Endothelial cell of umbilical vein (primary cell): ENCODE data around the gene FARP1. TPM values are rescaled to one million over a fixed set of nuclear protein-coding genes. Genes with fewer than 3 reads are reported as not detected.
"Not testable (repeated sequence)": the region's sequence is repeated elsewhere in the genome, so short reads cannot be mapped to it uniquely, and the experiment has no call there.

Experiments used
- BruUV-seq: library from RNA; stranded (reverse); fragments of 400-500 nt; replicated peaks from 2 replicates; lab custom pipeline; 2021; lab: Mats Ljungman, UMichigan
- CTCF ChIA-PET: fragments of 300-600, 350-600 bp; sonication (Branson Sonifier 250); formaldehyde crosslinking; loops from one replicate; lab custom pipeline; 2021; ENCODE audit warnings: antibody characterized with exemption, inconsistent platforms; lab: Charles Lee
- POLR2A ChIA-PET: fragments of 300-600, 350-600 bp; sonication (Branson Sonifier 250); formaldehyde crosslinking; loops from one replicate; lab custom pipeline; 2021; ENCODE audit warnings: antibody characterized with exemption, inconsistent platforms; lab: Charles Lee
- DNase-seq: peaks from one replicate; pipeline ENCODE4 v3.0.0-alpha.2; 2011; ENCODE audit warnings: low read depth, low spot score
- FAIRE-seq: peaks from 2 replicates; lab custom pipeline; 2011; peaks lifted over from hg19 to GRCh38; lab: Jason Lieb, UNC
- H2AFZ ChIP-seq: 2 replicates; pipeline ENCODE4 v1.6.0; 2012; ENCODE audit warnings: low read depth, low read length, control low read depth, inconsistent platforms
- H3K27ac ChIP-seq: 2 replicates; pipeline ENCODE4 v1.5.1; 2011; ENCODE audit warnings: low read depth, mild to moderate bottlenecking, control low read depth, low read length, moderate library complexity; ENCODE audit not compliant: insufficient read depth
- H3K27me3 ChIP-seq, 2 experiments: 2 replicates each; pipeline versions ENCODE4 v1.6.0 to v1.6.1; 2011; ENCODE audit warnings: low read length in 2 of 2, mixed read lengths in 1 of 2; ENCODE audit not compliant: control insufficient read depth in 2 of 2, insufficient read depth in 2 of 2
- H3K36me3 ChIP-seq, 2 experiments: 2 replicates in 1 of 2; 3 replicates in 1 of 2; pipeline ENCODE4 v1.5.1; 2011; ENCODE audit warnings: low read length in 2 of 2, mild to moderate bottlenecking in 1 of 2, moderate library complexity in 1 of 2; ENCODE audit not compliant: control insufficient read depth in 2 of 2, insufficient read depth in 2 of 2; ENCODE audit errors: extremely low read depth in 1 of 2
- H3K4me1 ChIP-seq: 3 replicates; pipeline ENCODE4 v1.5.1; 2011; ENCODE audit warnings: mild to moderate bottlenecking, low read length; ENCODE audit not compliant: control insufficient read depth, insufficient read depth; ENCODE audit errors: extremely low read depth
- H3K4me2 ChIP-seq: 2 replicates; pipeline ENCODE4 v1.6.1; 2011; ENCODE audit warnings: low read length, control low read depth, mixed read lengths; ENCODE audit not compliant: insufficient read depth
- H3K4me3 ChIP-seq, 3 experiments: fragments of 200-600 bp in 1 of 3; sonication (generic), shearing (Covaris generic) in 1 of 3; replicated peaks in 1 of 3; 2 replicates each; pipeline ENCODE4 v1.5.1; 2011 to 2016; ENCODE audit warnings: control low read depth in 3 of 3, low read length in 3 of 3, mild to moderate bottlenecking in 2 of 3, inconsistent platforms in 1 of 3, low read depth in 1 of 3, moderate library complexity in 1 of 3; ENCODE audit not compliant: insufficient read depth in 1 of 3
- H3K79me2 ChIP-seq: 2 replicates; pipeline ENCODE4 v1.6.0; 2012; ENCODE audit warnings: low read length, inconsistent platforms; ENCODE audit not compliant: control insufficient read depth, insufficient read depth
- H3K9ac ChIP-seq: replicated peaks from 2 replicates; pipeline ENCODE3; 2011; ENCODE audit warnings: low read length, control low read depth; ENCODE audit not compliant: insufficient read depth; ENCODE audit errors: extremely low read depth
- H3K9me1 ChIP-seq: replicated peaks from 3 replicates; pipeline ENCODE4 v1.6.0; 2011; ENCODE audit warnings: mild to moderate bottlenecking, low read length; ENCODE audit not compliant: control insufficient read depth, insufficient read depth; ENCODE audit errors: extremely low read depth
- H3K9me3 ChIP-seq: replicated peaks from 2 replicates; pipeline ENCODE4 v1.5.1; 2012; ENCODE audit warnings: low read length, inconsistent platforms; ENCODE audit not compliant: control insufficient read depth, insufficient read depth
- H4K20me1 ChIP-seq: replicated peaks from 2 replicates; pipeline ENCODE3; 2011; ENCODE audit warnings: mild to moderate bottlenecking, low read length; ENCODE audit not compliant: control insufficient read depth, insufficient read depth; ENCODE audit errors: extremely low read depth
- EZH2 ChIP-seq: IDR thresholded peaks from 2 replicates; pipeline ENCODE4 v1.6.1; 2012; ENCODE audit warnings: borderline replicate concordance, low read depth, mild to moderate bottlenecking, moderate library complexity, low read length, inconsistent platforms; ENCODE audit not compliant: severe bottlenecking
- FOS ChIP-seq: IDR thresholded peaks from 2 replicates; pipeline ENCODE4 v1.6.1; 2011; ENCODE audit warnings: mild to moderate bottlenecking, low read length, moderate library complexity, borderline replicate concordance; ENCODE audit not compliant: insufficient read depth
- GATA2 ChIP-seq: IDR thresholded peaks from 2 replicates; pipeline ENCODE4 v1.7.0; 2011; ENCODE audit warnings: low read depth, mild to moderate bottlenecking, moderate library complexity, mixed read lengths, low read length; ENCODE audit not compliant: insufficient read length, insufficient read depth
- JUN ChIP-seq: IDR thresholded peaks from 2 replicates; pipeline ENCODE4 v1.6.1; 2011; ENCODE audit warnings: borderline replicate concordance, low read depth; ENCODE audit not compliant: insufficient read length, insufficient read depth
- MYC ChIP-seq: IDR thresholded peaks from one replicate; pipeline ENCODE4 v1.6.1; 2011; ENCODE audit warnings: mild to moderate bottlenecking, low read depth, low read length
- POLR2A ChIP-seq: IDR thresholded peaks from 2 replicates; pipeline ENCODE4 v1.6.1; 2012; ENCODE audit warnings: low read depth, mild to moderate bottlenecking, control low read depth, low read length
- POLR2AphosphoS5 ChIP-seq: IDR thresholded peaks from 2 replicates; pipeline ENCODE4 v1.6.1; 2012; ENCODE audit warnings: low read depth, mild to moderate bottlenecking, control low read depth, low read length, moderate library complexity; ENCODE audit not compliant: insufficient read depth
- dilution Hi-C: fragments of 300-500 bp; cut with MboI; formaldehyde crosslinking; loops from one replicate; pipeline ENCODE4 v1.15.0; 2019; ENCODE audit warnings: low sequenced_read_pairs; ENCODE audit not compliant: extremely low pct_ligation_motif_present
- intact Hi-C: fragments of 100-400 bp; cut with micrococcal nuclease; formaldehyde crosslinking; loops from one replicate; pipeline ENCODE4 v1.10.0; 2022
- polyA plus RNA-seq, 4 experiments: library from polyadenylated mRNA; depleted of rRNA in 3 of 4; stranded (reverse) in 3 of 4; unstranded in 1 of 4; fragments of >200 nt; gene quantifications; 2 replicates each; pipeline versions ENCODE4 v1.2.1 to v1.2.3, GENCODE V29; 2011 to 2012; ENCODE audit warnings: missing spikeins in 1 of 4
- total RNA-seq: library from RNA; stranded (reverse); gene quantifications from 2 replicates; pipeline ENCODE4 v1.2.3, GENCODE V29; 2021
- TF ChIP-seq, protein P1 (sequence below), 2 donors: IDR thresholded peaks; 1 replicate in 1 of 2; 2 replicates in 1 of 2; pipeline ENCODE4 v1.5.1; 2011; ENCODE audit warnings: low read length in 2 of 2, mild to moderate bottlenecking in 2 of 2, moderate library complexity in 2 of 2, control low read depth in 1 of 2, inconsistent platforms in 1 of 2, low read depth in 1 of 2; ENCODE audit not compliant: insufficient read depth in 1 of 2; ENCODE audit errors: extremely low read depth in 1 of 2
- TF ChIP-seq, protein P2 (sequence below): IDR thresholded peaks from 2 replicates; pipeline ENCODE4 v1.6.1; 2011; ENCODE audit not compliant: insufficient read depth, insufficient read length

The FARP1 gene
- total and polyA plus RNA-seq, 2 donors (not counting 3 experiments of a cell fraction or from before 2014, with no cell fraction given), result 19.0 to 77.7 TPM

DNA sequence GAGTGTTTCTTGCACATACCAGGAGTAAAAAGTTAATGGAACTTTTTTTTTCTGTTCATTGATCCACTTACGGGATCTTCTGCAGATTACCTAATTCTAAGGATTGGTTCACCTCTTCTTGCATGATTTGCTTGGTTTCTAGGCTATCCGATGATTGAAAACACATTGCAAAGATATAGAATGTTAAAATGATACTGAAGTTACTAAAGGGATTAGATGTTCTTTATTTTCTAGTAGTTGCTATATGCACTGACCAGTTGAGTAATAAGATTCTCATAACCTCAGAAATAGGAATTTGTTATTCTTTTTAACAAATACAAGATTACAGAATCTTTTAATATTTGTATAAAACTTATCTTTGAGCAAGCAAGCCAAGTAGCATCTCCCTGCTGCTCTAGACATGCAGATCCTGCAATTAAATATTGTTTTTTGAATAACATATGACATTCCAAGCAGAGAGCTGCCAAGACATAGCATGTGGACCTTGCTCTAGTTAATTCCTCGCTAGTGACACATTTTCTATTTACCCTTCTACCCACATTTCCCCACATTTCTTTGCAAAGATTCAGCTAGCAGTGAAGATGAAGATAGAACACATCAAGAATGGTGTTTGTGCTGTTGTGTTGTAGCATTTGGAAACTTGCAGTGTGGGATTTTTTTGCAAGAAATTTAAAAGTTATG is 85.9 kb downstream of the FARP1 start:
- BruUV-seq, result no TSS peak
- intact Hi-C loops, result no loop called here
- ChIA-PET POLR2A (no interaction called here), CTCF (no interaction called here)
- H3K79me2 ChIP-seq, result peaks cover 2% of the 10 kb centered on the region
- dilution Hi-C loops, result no loop called here
- no peak overlapping the region for H3K27ac ChIP-seq
- H3K27me3 ChIP-seq, result no peaks in the 10 kb centered on the region
- no peak overlapping the region for H3K4me3 ChIP-seq
- H3K4me2 ChIP-seq, result no peak overlapping the region
- no peaks in the 10 kb centered on the region for H3K36me3 ChIP-seq
- no peak overlapping the region for H3K9ac ChIP-seq
- no peaks in the 10 kb centered on the region for H4K20me1 ChIP-seq
- no peaks in the 10 kb centered on the region for H3K4me1 ChIP-seq
- DNase-seq (no peak), FAIRE-seq (no peak)
- H3K9me1 ChIP-seq, result no peaks in the 10 kb centered on the region
- H2AFZ ChIP-seq, result no peak overlapping the region
- no peak for TF ChIP-seq GATA2
- no peak for TF ChIP-seq POLR2AphosphoS5
- TF ChIP-seq MYC, result no peak
- no peak for TF ChIP-seq EZH2
- TF ChIP-seq POLR2A, result no peak
- TF ChIP-seq, protein P1, sequence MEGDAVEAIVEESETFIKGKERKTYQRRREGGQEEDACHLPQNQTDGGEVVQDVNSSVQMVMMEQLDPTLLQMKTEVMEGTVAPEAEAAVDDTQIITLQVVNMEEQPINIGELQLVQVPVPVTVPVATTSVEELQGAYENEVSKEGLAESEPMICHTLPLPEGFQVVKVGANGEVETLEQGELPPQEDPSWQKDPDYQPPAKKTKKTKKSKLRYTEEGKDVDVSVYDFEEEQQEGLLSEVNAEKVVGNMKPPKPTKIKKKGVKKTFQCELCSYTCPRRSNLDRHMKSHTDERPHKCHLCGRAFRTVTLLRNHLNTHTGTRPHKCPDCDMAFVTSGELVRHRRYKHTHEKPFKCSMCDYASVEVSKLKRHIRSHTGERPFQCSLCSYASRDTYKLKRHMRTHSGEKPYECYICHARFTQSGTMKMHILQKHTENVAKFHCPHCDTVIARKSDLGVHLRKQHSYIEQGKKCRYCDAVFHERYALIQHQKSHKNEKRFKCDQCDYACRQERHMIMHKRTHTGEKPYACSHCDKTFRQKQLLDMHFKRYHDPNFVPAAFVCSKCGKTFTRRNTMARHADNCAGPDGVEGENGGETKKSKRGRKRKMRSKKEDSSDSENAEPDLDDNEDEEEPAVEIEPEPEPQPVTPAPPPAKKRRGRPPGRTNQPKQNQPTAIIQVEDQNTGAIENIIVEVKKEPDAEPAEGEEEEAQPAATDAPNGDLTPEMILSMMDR (IDR thresholded peaks at IDR 0.05; ENCODE audit: extremely low read depth in 1 of 2, insufficient read depth in 1 of 2, low read depth in 1 of 2, low read length in 2 of 2), result no peak
- no peak for TF ChIP-seq FOS
- TF ChIP-seq, protein P2, sequence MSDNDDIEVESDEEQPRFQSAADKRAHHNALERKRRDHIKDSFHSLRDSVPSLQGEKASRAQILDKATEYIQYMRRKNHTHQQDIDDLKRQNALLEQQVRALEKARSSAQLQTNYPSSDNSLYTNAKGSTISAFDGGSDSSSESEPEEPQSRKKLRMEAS, result no peak
- no peak for TF ChIP-seq JUN
- H3K9me3 ChIP-seq, result no peaks in the 10 kb centered on the region

DNA sequence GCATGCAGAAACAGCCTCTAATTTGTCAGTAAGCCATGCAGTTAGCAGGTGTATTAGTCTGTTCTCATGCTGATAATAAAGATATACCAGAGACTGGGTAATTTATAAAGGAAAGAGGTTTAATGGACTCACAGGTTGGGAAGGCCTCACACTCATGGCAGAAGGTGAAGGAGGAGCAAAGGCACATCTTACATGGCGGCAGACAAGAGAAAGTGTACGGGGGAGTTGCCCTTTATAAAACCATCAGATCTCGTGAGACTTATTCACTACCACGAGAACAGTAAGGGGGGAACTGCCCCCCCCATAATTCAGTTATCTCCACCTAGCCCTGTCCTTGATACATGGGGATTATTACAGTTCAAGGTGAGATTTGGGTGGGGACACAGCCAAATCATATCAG is 87.9 kb downstream of the FARP1 start:
- H3K79me2 ChIP-seq, POLR2A ChIA-PET, H3K4me1 ChIP-seq, dilution Hi-C loops, CTCF ChIA-PET, H2AFZ ChIP-seq, FAIRE-seq, BruUV-seq, H3K9me3 ChIP-seq, H4K20me1 ChIP-seq, H3K9me1 ChIP-seq, H3K27ac ChIP-seq, H3K36me3 ChIP-seq, H3K4me2 ChIP-seq, intact Hi-C loops, H3K4me3 ChIP-seq, H3K9ac ChIP-seq, DNase-seq, H3K27me3 ChIP-seq: not testable (repeated sequence)
